Measurements from ENCODE around the gene GNG14. TPM values are rescaled to one million over a fixed set of nuclear protein-coding genes. Genes with fewer than 3 reads are reported as not detected.

The GNG14 gene
- total and polyA plus RNA-seq, 2 donors (not counting 3 experiments of a cell fraction or from before 2014, with no cell fraction given), result not detected

GRCh38 chr19:12655546-12655945 lies 32.3 kb upstream of the GNG14 start:
- BruUV-seq (replicated peaks), result TSS peak; percentile 7

More at GRCh38 chr19:12655546-12655945, 32.3 kb upstream of the GNG14 start:
- TF ChIP-seq GATA2 (IDR thresholded peaks at IDR 0.05; ENCODE audit: insufficient read depth, insufficient read length, low read depth, low read length), result no peak
- no peak for TF ChIP-seq MAX (IDR thresholded peaks at IDR 0.05; ENCODE audit: insufficient read depth, insufficient read length)
- no peak for TF ChIP-seq FOS (IDR thresholded peaks at IDR 0.05; ENCODE audit: borderline replicate concordance, insufficient read depth, low read length)
- no peak for TF ChIP-seq MYC (IDR thresholded peaks at IDR 0.05; ENCODE audit: low read depth, low read length)
- no peak for TF ChIP-seq JUN (IDR thresholded peaks at IDR 0.05; ENCODE audit: borderline replicate concordance, insufficient read depth, insufficient read length, low read depth)
- TF ChIP-seq POLR2AphosphoS5 (IDR thresholded peaks at IDR 0.05; ENCODE audit: insufficient read depth, low read depth, low read length), result no peak
- no peak for TF ChIP-seq POLR2A (IDR thresholded peaks at IDR 0.05; ENCODE audit: low read depth, low read length)
- no peak for TF ChIP-seq CTCF (IDR thresholded peaks at IDR 0.05; ENCODE audit: extremely low read depth in 1 of 2, insufficient read depth in 1 of 2, low read depth in 1 of 2, low read length in 2 of 2)
- no peak for TF ChIP-seq EZH2 (IDR thresholded peaks at IDR 0.05; ENCODE audit: borderline replicate concordance, low read depth, low read length, severe bottlenecking)
- H4K20me1 ChIP-seq (replicated peaks; ENCODE audit: control insufficient read depth, extremely low read depth, insufficient read depth, low read length), result no peaks in the 10 kb centered on the region
- no peak overlapping the region for H3K27ac ChIP-seq (ENCODE audit: insufficient read depth, low read depth, low read length)
- DNase-seq (ENCODE audit: low read depth, low spot score), result no peak
- no peak overlapping the region for H3K4me2 ChIP-seq (ENCODE audit: insufficient read depth, low read length)
- no peaks in the 10 kb centered on the region for H3K9me3 ChIP-seq (replicated peaks; ENCODE audit: control insufficient read depth, insufficient read depth, low read length)
- intact Hi-C loops (cut with micrococcal nuclease), result no loop called here
- CTCF ChIA-PET, result interaction anchor here (1.3 kb wide), 1 partner anchor 15 kb away, joined by 6 read pairs; no protein-coding TSS in a partner anchor
- POLR2A ChIA-PET, result no interaction called here
- no peaks in the 10 kb centered on the region for H3K9me1 ChIP-seq (replicated peaks; ENCODE audit: control insufficient read depth, extremely low read depth, insufficient read depth, low read length)
- H3K9ac ChIP-seq (replicated peaks; ENCODE audit: extremely low read depth, insufficient read depth, low read length), result no peak overlapping the region
- no peak overlapping the region for H2AFZ ChIP-seq (ENCODE audit: low read depth, low read length)
- no peaks in the 10 kb centered on the region for H3K27me3 ChIP-seq (ENCODE audit: control insufficient read depth in 2 of 2, insufficient read depth in 2 of 2, low read length in 2 of 2)
- dilution Hi-C loops (cut with MboI; ENCODE audit: extremely low pct_ligation_motif_present, low sequenced_read_pairs), result no loop called here
- H3K36me3 ChIP-seq (ENCODE audit: control insufficient read depth in 2 of 2, extremely low read depth in 1 of 2, insufficient read depth in 2 of 2, low read length in 2 of 2), result peaks cover 0 to 1% of the 10 kb centered on the region in 2 experiments
- H3K4me1 ChIP-seq (ENCODE audit: control insufficient read depth, extremely low read depth, insufficient read depth, low read length), result no peaks in the 10 kb centered on the region
- FAIRE-seq, result no peak
- H3K4me3 ChIP-seq (replicated peaks in 1 of 3; ENCODE audit: insufficient read depth in 1 of 3, low read depth in 1 of 3, low read length in 3 of 3), result no peak overlapping the region
- no peaks in the 10 kb centered on the region for H3K79me2 ChIP-seq (ENCODE audit: control insufficient read depth, insufficient read depth, low read length)

Data from endothelial cell of umbilical vein (primary cell).